ENCODE data around the gene ADCY2. TPM values are rescaled to one million over a fixed set of nuclear protein-coding genes. Genes with fewer than 3 reads are reported as not detected.
A peak's percentile ranks its signal among the peaks of the same experiment; 100 is the strongest.

The ADCY2 gene
- total RNA-seq, 1 donor from 2014 or later = 4.5 TPM

DNA sequence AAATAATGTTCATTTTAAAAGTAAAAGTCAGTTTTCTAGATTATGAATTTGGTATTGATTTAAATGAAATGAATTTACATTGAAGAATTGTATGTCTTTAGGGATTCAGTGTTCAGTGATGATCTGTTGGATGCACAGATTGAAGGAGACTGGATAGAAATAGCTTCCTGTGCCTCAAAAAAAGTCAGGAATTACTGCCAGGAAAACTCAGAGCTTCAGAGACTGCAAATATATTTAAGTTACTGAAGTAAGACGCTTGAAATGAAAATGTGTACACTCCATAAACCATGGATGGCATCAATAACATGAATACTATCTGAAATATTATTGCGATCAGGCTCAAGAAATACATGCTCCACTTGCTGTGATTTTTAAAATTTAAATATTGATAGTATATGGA, 60.3 kb downstream of the ADCY2 start:
- TF ChIP-seq, protein P1, sequence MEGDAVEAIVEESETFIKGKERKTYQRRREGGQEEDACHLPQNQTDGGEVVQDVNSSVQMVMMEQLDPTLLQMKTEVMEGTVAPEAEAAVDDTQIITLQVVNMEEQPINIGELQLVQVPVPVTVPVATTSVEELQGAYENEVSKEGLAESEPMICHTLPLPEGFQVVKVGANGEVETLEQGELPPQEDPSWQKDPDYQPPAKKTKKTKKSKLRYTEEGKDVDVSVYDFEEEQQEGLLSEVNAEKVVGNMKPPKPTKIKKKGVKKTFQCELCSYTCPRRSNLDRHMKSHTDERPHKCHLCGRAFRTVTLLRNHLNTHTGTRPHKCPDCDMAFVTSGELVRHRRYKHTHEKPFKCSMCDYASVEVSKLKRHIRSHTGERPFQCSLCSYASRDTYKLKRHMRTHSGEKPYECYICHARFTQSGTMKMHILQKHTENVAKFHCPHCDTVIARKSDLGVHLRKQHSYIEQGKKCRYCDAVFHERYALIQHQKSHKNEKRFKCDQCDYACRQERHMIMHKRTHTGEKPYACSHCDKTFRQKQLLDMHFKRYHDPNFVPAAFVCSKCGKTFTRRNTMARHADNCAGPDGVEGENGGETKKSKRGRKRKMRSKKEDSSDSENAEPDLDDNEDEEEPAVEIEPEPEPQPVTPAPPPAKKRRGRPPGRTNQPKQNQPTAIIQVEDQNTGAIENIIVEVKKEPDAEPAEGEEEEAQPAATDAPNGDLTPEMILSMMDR (IDR thresholded peaks at IDR 0.05; ENCODE audit: unreplicated experiment) = no peak
- Mint-ChIP-seq H3K36me3 (ENCODE audit: insufficient read depth) (peaks cover 2% of the 10 kb centered on the region), H3K9me3 (ENCODE audit: low read depth) (peaks cover 3% of the 10 kb centered on the region), H3K27ac (no peak overlapping the region), H3K4me1 (ENCODE audit: low read depth) (peaks cover 7% of the 10 kb centered on the region), H3K4me3 (ENCODE audit: low read depth) (no peak overlapping the region), H3K27me3 (peaks cover 77% of the 10 kb centered on the region)
- DNase-seq (ENCODE audit: low spot score, unreplicated experiment) = no peak

DNA sequence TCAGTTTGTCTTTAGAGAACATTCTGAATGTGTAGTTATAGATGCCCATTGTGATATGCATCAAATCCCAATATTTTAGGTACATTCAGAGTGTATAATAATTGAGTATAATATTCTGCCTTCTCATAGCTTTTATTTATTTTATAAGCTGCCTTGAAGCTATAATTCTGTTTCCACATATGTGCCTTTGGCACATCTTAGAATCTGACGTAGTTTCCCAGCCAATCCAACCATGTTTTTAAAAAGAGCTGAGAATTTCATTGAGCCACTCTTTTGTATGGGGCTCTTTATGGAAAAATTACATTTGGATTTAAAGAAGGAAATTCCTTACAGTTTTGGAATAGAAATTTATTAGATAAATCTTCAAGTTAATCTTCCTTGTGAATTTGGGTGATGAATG, 65.4 kb downstream of the ADCY2 start:
- Mint-ChIP-seq H3K4me3 (ENCODE audit: low read depth) (no peak overlapping the region), H3K27ac (no peak overlapping the region), H3K36me3 (ENCODE audit: insufficient read depth) (no peaks in the 10 kb centered on the region), H3K9me3 (ENCODE audit: low read depth) (no peaks in the 10 kb centered on the region), H3K27me3 (peaks cover 87% of the 10 kb centered on the region), H3K4me1 (ENCODE audit: low read depth) (peaks cover 7% of the 10 kb centered on the region)
- TF ChIP-seq, protein P1 (IDR thresholded peaks at IDR 0.05; ENCODE audit: unreplicated experiment) = no peak
- DNase-seq (ENCODE audit: low spot score, unreplicated experiment) = no peak

DNA sequence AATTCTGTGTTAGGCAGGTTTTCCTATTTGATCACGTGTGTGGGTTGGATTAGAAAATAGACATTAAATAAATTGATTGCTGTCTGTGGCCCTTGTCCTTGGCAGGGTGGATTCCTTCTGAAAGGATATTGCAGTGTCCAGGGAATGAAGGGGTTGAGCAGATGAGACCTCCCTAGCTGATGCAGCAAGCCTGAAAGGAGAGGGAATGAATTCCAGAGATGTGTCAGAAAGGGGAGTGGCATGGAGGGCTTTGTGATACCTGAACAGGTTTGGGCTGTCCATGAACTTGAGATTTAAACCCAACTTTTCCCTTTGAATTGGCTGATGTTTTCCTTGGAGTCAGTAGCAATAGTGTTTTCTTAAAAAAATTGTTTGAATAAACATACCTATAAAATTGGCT, 66.8 kb downstream of the ADCY2 start:
- H3K27me3 Mint-ChIP-seq = peaks cover 85% of the 10 kb centered on the region
- no peaks in the 10 kb centered on the region for H3K36me3 Mint-ChIP-seq (ENCODE audit: insufficient read depth)
- H3K9me3 Mint-ChIP-seq (ENCODE audit: low read depth) = no peaks in the 10 kb centered on the region
- H3K4me1 Mint-ChIP-seq (ENCODE audit: low read depth) = peaks cover 7% of the 10 kb centered on the region
- no peak for DNase-seq (ENCODE audit: low spot score, unreplicated experiment)
- H3K4me3 Mint-ChIP-seq (ENCODE audit: low read depth) = no peak overlapping the region
- H3K27ac Mint-ChIP-seq = no peak overlapping the region
- TF ChIP-seq, protein P1 (IDR thresholded peaks at IDR 0.05; ENCODE audit: unreplicated experiment) = no peak

DNA sequence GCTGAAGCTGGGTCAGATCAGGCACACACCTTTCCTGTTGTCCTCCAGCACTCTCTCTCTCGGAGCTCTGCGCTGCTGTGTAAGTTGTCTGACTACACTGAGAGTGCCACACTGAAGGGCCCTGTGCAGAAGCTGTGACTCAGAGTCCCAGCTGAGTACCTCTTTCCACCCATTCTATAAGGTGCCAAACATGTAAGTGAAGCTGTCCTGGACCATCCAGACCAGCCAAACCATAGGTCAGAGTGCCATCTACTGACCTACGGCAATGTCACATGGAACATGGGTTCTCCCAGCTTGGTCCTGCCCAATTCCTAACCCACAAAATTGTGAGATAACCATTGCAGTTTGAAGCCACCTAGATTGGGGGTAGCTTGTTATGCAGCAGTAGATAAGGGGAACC, 68.2 kb downstream of the ADCY2 start:
- H3K27ac Mint-ChIP-seq = no peak overlapping the region
- H3K4me1 Mint-ChIP-seq (ENCODE audit: low read depth) = no peaks in the 10 kb centered on the region
- no peak for DNase-seq (ENCODE audit: low spot score, unreplicated experiment)
- H3K9me3 Mint-ChIP-seq (ENCODE audit: low read depth) = no peaks in the 10 kb centered on the region
- TF ChIP-seq, protein P1 (IDR thresholded peaks at IDR 0.05; ENCODE audit: unreplicated experiment) = peak; percentile 46
- H3K36me3 Mint-ChIP-seq (ENCODE audit: insufficient read depth) = no peaks in the 10 kb centered on the region
- H3K4me3 Mint-ChIP-seq (ENCODE audit: low read depth) = no peak overlapping the region
- peaks cover 81% of the 10 kb centered on the region for H3K27me3 Mint-ChIP-seq

DNA sequence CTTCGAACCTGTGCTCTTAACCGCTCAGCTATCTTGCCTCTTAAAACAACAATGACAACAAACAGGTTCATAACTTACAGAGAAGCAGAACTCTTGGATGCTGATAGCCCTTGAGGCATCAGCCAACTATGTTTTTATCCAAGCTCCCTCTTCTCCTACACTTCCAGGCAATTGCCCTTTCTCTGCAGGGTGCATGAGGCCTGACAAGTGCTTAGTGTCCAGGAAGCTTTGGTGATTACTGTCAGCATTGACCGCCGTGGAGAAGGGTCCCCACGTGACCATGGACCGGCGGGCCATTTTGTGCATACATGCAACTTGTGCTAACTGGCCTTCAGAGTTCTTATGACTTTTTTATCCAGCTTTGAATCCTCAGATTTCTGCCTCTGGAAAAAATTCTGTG, 71.2 kb downstream of the ADCY2 start:
- H3K4me1 Mint-ChIP-seq (ENCODE audit: low read depth) = no peaks in the 10 kb centered on the region
- H3K27me3 Mint-ChIP-seq = peaks cover 57% of the 10 kb centered on the region
- peaks cover 11% of the 10 kb centered on the region for H3K9me3 Mint-ChIP-seq (ENCODE audit: low read depth)
- TF ChIP-seq, protein P1 (IDR thresholded peaks at IDR 0.05; ENCODE audit: unreplicated experiment) = no peak
- no peak overlapping the region for H3K4me3 Mint-ChIP-seq (ENCODE audit: low read depth)
- no peak overlapping the region for H3K27ac Mint-ChIP-seq
- H3K36me3 Mint-ChIP-seq (ENCODE audit: insufficient read depth) = no peaks in the 10 kb centered on the region
- DNase-seq (ENCODE audit: low spot score, unreplicated experiment) = no peak
